Measurements from ENCODE around the gene MAGI2.
"Not testable (repeated sequence)": the region's sequence is repeated elsewhere in the genome, so short reads cannot be mapped to it uniquely, and the experiment has no call there.

Gene MAGI2

DNA sequence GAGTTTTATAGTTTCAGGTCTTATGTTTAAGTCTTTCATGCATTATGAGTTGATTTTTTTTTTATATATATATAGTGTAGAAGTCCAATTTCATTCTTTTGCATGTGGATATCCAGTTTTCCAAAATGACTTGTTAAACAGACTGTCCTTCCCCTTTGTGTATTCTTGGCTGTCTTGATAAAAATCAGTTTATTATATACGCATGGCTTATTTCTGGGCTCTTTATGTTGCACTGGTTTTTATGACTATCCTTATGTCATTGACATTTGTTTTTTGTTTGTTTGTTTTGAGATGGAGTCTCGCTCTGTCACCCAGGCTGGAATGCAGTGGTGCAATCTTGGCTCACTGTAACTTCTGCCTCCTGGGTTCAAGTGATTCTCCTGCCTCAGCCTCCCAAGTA lies 485.9 kb downstream of the MAGI2 start:
- H3K27ac ChIP-seq (ENCODE audit: low read length); H3K9me3 ChIP-seq (ENCODE audit: control insufficient read depth in 2 of 2, low read length in 2 of 2); H3K4me3 ChIP-seq (ENCODE audit: low read length in 2 of 2); H3K4me1 ChIP-seq (ENCODE audit: control insufficient read depth, insufficient read depth, low read length); H3K9ac ChIP-seq (ENCODE audit: low read length in 2 of 2); H3K27me3 ChIP-seq (ENCODE audit: control insufficient read depth in 1 of 2, insufficient read depth in 2 of 2, low read length in 2 of 2); H3K36me3 ChIP-seq (ENCODE audit: control insufficient read depth in 2 of 2, insufficient read depth in 2 of 2, low read length in 2 of 2): not testable (repeated sequence)

DNA sequence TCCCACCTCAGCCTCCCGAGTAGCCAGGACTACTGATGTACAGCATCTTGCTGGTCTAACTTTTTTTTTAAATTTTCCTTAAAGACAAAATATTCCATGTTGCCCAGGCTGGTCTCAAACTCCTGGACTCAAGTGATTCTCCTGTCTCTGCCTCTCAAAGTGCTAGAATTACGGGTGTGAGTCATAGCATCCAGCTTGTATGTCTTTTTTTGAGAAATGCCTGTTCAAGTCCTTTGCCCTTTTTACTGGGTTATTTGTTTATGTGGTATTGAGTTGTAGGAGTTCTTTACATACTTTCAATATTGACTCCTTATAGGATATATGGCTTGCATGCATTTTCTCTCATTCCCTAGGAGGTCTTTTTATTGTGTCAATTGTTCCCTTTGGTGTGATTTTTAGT lies 486.4 kb downstream of the MAGI2 start:
- Histone ChIP-seq H3K27ac (ENCODE audit: low read length) (no peak overlapping the region), H3K36me3 (ENCODE audit: control insufficient read depth in 2 of 2, insufficient read depth in 2 of 2, low read length in 2 of 2) (no peaks in the 10 kb centered on the region), H3K9ac (ENCODE audit: low read length in 2 of 2) (no peak overlapping the region), H3K4me1 (ENCODE audit: control insufficient read depth, insufficient read depth, low read length) (no peaks in the 10 kb centered on the region), H3K4me3 (ENCODE audit: low read length in 2 of 2) (no peak overlapping the region), H3K9me3 (ENCODE audit: control insufficient read depth in 2 of 2, low read length in 2 of 2) (no peaks in the 10 kb centered on the region), H3K27me3 (ENCODE audit: control insufficient read depth in 1 of 2, insufficient read depth in 2 of 2, low read length in 2 of 2) (no peaks in the 10 kb centered on the region)

DNA sequence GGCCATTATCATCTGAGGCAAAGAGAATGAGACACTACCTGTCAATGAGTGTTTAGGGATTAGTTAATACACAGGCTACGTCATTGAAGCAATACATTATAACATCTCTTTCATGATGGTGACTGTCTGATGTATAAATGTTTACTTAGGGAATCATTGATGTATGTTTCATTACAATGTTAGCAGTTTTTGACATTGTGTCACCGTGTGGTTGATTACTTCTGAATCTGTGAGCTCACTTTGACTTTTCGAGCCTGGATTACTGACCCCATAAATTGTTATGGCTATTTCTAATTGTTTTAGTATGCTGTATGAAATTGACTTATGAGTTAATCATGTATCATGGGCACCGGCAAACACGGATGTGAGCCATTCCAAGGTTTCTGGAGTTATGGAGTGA lies 494.0 kb downstream of the MAGI2 start:
- H3K4me1 ChIP-seq (ENCODE audit: control insufficient read depth, insufficient read depth, low read length), result no peaks in the 10 kb centered on the region
- no peak overlapping the region for H3K4me3 ChIP-seq (ENCODE audit: low read length in 2 of 2)
- H3K9me3 ChIP-seq (ENCODE audit: control insufficient read depth in 2 of 2, low read length in 2 of 2), result no peaks in the 10 kb centered on the region
- H3K27me3 ChIP-seq (ENCODE audit: control insufficient read depth in 1 of 2, insufficient read depth in 2 of 2, low read length in 2 of 2), result no peaks in the 10 kb centered on the region
- no peak overlapping the region for H3K9ac ChIP-seq (ENCODE audit: low read length in 2 of 2)
- H3K27ac ChIP-seq (ENCODE audit: low read length), result no peak overlapping the region
- H3K36me3 ChIP-seq (ENCODE audit: control insufficient read depth in 2 of 2, insufficient read depth in 2 of 2, low read length in 2 of 2), result no peaks in the 10 kb centered on the region

DNA sequence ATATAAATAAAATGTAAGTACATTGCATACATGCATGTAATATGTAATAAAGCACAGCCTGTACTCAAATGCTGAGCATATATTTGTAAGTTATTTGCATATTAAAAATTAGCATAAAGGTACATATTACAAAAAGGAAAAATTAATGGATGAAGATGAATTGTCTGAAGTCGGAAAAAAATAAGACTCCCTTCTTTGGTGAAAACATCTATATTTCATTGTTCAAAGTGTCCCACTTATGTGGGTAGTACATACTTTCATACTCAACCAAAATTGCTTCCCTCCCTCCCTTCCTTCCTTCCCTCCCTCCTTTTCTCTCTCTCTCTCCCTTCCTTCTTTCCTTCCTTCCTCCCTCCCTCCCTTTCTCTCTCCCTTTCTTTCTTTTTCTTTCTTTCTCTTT lies 498.1 kb downstream of the MAGI2 start:
- Histone ChIP-seq H3K9ac (ENCODE audit: low read length in 2 of 2) (no peak overlapping the region), H3K4me1 (ENCODE audit: control insufficient read depth, insufficient read depth, low read length) (no peaks in the 10 kb centered on the region), H3K4me3 (ENCODE audit: low read length in 2 of 2) (no peak overlapping the region), H3K9me3 (ENCODE audit: control insufficient read depth in 2 of 2, low read length in 2 of 2) (no peaks in the 10 kb centered on the region), H3K36me3 (ENCODE audit: control insufficient read depth in 2 of 2, insufficient read depth in 2 of 2, low read length in 2 of 2) (no peaks in the 10 kb centered on the region), H3K27me3 (ENCODE audit: control insufficient read depth in 1 of 2, insufficient read depth in 2 of 2, low read length in 2 of 2) (no peaks in the 10 kb centered on the region), H3K27ac (ENCODE audit: low read length) (no peak overlapping the region)

DNA sequence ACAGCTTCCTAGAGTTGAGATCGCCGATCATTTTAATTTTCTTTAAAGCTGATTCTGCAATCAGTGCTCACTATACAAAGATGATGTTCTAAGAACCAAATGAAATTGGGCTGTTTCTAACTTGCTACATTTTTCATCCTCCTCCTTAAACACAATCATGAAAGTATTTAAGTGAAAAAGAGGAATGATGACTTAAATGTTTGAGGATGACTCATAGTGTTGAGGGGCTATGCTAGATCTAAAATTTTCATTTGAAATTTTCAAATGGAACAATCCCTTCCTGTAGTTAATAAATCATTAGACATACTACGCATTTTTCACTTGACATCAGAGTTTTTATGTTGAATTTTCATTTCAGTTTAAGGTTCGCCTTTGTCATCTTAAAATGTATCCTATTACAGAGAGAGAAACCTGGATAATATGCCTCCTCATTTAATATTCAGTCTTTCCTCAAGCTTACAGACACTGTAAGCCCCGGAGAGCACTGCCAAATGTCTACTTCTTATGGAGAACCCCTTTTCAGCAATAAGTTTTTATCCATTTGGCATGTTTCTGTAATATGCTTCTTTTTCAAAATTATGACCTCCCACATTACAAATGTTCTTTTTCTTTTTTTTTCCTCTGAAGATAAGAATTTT lies 499.6 kb downstream of the MAGI2 start:
- Histone ChIP-seq H3K27ac (ENCODE audit: low read length) (no peak overlapping the region), H3K27me3 (ENCODE audit: control insufficient read depth in 1 of 2, insufficient read depth in 2 of 2, low read length in 2 of 2) (no peaks in the 10 kb centered on the region), H3K4me3 (ENCODE audit: low read length in 2 of 2) (no peak overlapping the region), H3K36me3 (ENCODE audit: control insufficient read depth in 2 of 2, insufficient read depth in 2 of 2, low read length in 2 of 2) (no peaks in the 10 kb centered on the region), H3K4me1 (ENCODE audit: control insufficient read depth, insufficient read depth, low read length) (no peaks in the 10 kb centered on the region), H3K9me3 (ENCODE audit: control insufficient read depth in 2 of 2, low read length in 2 of 2) (no peaks in the 10 kb centered on the region), H3K9ac (ENCODE audit: low read length in 2 of 2) (no peak overlapping the region)

DNA sequence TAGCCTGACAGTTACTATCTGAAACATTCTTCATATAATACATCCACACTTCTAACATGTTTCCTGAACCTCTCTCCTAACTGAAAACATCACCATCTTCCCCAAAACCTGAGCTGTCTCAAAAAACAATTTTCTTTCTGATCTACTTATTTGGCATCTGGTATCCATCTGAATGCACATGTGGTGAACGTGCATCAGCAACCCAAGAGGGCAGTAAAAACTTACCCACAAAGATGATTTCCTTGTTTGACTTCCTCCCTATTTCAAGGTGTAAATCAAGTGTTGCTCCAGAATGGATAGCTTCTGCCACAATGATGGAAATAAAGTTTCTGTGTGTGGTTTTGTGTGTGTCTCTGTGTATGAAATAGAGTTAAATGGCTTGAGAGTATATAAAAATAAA lies 500.4 kb downstream of the MAGI2 start:
- H3K27me3 ChIP-seq (ENCODE audit: control insufficient read depth in 1 of 2, insufficient read depth in 2 of 2, low read length in 2 of 2), result no peaks in the 10 kb centered on the region
- H3K9me3 ChIP-seq (ENCODE audit: control insufficient read depth in 2 of 2, low read length in 2 of 2), result no peaks in the 10 kb centered on the region

DNA sequence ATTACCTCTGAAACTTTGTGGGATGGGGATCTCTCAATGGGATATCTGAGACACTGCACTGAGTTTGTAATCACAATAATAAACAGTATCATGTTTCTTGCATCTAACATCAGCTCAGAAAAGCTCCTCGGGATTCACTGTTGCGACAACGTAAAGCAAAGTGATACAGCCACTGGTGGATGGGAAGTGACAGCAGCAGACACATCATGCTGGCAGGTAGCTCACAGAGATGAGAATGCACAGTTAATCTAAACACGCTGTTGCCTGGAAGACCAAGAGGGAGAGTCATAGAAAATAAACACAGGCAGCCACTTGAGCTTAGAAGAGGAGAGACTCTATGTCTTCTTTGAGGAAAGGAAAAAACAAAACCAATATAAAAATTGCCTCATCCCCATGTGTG lies 513.8 kb downstream of the MAGI2 start:
- Histone ChIP-seq H3K9me3 (ENCODE audit: control insufficient read depth in 2 of 2, low read length in 2 of 2) (no peaks in the 10 kb centered on the region), H3K4me3 (ENCODE audit: low read length in 2 of 2) (no peak overlapping the region), H3K27ac (ENCODE audit: low read length) (no peak overlapping the region), H3K36me3 (ENCODE audit: control insufficient read depth in 2 of 2, insufficient read depth in 2 of 2, low read length in 2 of 2) (no peaks in the 10 kb centered on the region), H3K27me3 (ENCODE audit: control insufficient read depth in 1 of 2, insufficient read depth in 2 of 2, low read length in 2 of 2) (no peaks in the 10 kb centered on the region), H3K4me1 (ENCODE audit: control insufficient read depth, insufficient read depth, low read length) (no peaks in the 10 kb centered on the region), H3K9ac (ENCODE audit: low read length in 2 of 2) (no peak overlapping the region)

More for the DNA sequence above, 500.4 kb downstream of the MAGI2 start:
- Histone ChIP-seq H3K27ac (ENCODE audit: low read length) (no peak overlapping the region), H3K4me3 (ENCODE audit: low read length in 2 of 2) (no peak overlapping the region), H3K36me3 (ENCODE audit: control insufficient read depth in 2 of 2, insufficient read depth in 2 of 2, low read length in 2 of 2) (no peaks in the 10 kb centered on the region), H3K4me1 (ENCODE audit: control insufficient read depth, insufficient read depth, low read length) (no peaks in the 10 kb centered on the region), H3K9ac (ENCODE audit: low read length in 2 of 2) (no peak overlapping the region)

DNA sequence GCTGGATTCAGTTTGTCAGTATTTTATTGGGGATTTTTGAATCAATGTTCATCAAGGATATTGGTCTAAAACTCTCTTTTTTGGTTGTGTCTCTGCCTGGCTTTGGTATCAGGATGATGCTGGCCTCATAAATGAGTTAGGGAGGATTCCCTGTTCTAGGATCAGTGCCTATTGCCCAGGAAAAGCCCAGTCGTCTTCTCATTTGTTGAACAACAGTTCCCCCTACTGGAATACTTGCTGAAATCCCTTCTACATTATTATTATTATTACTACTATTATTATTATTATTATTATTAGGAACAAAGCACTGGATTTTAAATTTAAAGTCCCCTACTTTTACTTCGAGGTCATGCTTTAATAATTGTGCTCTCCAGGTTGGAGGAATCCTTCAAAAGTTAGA lies 528.9 kb downstream of the MAGI2 start:
- Histone ChIP-seq H3K4me1 (ENCODE audit: control insufficient read depth, insufficient read depth, low read length) (no peaks in the 10 kb centered on the region), H3K27me3 (ENCODE audit: control insufficient read depth in 1 of 2, insufficient read depth in 2 of 2, low read length in 2 of 2) (no peaks in the 10 kb centered on the region), H3K9me3 (ENCODE audit: control insufficient read depth in 2 of 2, low read length in 2 of 2) (no peaks in the 10 kb centered on the region), H3K27ac (ENCODE audit: low read length) (no peak overlapping the region), H3K36me3 (ENCODE audit: control insufficient read depth in 2 of 2, insufficient read depth in 2 of 2, low read length in 2 of 2) (no peaks in the 10 kb centered on the region), H3K4me3 (ENCODE audit: low read length in 2 of 2) (no peak overlapping the region), H3K9ac (ENCODE audit: low read length in 2 of 2) (no peak overlapping the region)

DNA sequence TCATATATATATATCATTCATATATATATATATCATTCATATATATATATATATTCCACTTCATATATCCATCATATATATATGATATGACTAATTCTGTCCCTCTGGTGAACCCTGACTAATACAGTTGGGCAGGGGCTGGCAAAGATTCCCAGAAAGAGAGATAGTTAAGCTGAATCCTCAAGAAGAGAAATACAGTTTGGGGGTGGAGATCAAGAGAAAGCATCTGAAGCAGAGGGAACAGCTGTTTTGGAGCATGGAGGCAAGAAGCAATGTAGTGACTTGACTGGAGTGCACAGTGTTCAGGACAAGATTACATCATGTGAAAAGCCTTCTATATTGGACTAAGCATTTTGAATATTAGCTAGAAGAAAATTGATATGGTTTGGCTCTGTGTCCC lies 540.7 kb downstream of the MAGI2 start:
- H3K9ac ChIP-seq (ENCODE audit: low read length in 2 of 2), result no peak overlapping the region

DNA sequence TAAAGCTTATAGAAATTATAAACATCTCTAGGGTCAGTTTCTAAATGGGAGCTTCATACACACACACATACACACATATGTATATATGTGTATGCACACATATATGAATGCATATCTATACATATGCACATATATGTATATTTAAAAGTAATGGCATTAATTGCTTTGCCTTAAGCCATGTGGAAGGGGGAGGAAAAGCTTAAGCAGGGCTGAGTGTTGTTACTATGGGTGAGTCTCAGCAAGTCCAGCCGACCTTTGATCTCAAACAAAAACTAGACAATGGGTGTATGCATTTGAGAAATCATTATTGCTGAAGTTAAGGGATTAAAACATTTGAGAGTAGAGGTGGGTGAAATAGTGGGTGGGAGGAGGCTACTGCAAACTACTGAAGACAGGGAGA lies 546.7 kb downstream of the MAGI2 start:
- Histone ChIP-seq H3K4me1 (ENCODE audit: control insufficient read depth, insufficient read depth, low read length) (no peaks in the 10 kb centered on the region), H3K36me3 (ENCODE audit: control insufficient read depth in 2 of 2, insufficient read depth in 2 of 2, low read length in 2 of 2) (no peaks in the 10 kb centered on the region), H3K27me3 (ENCODE audit: control insufficient read depth in 1 of 2, insufficient read depth in 2 of 2, low read length in 2 of 2) (no peaks in the 10 kb centered on the region), H3K9ac (ENCODE audit: low read length in 2 of 2) (no peak overlapping the region), H3K4me3 (ENCODE audit: low read length in 2 of 2) (no peak overlapping the region), H3K27ac (ENCODE audit: low read length) (no peak overlapping the region), H3K9me3 (ENCODE audit: control insufficient read depth in 2 of 2, low read length in 2 of 2) (no peaks in the 10 kb centered on the region)

More for the DNA sequence above, 540.7 kb downstream of the MAGI2 start:
- no peaks in the 10 kb centered on the region for H3K36me3 ChIP-seq (ENCODE audit: control insufficient read depth in 2 of 2, insufficient read depth in 2 of 2, low read length in 2 of 2)
- H3K27ac ChIP-seq (ENCODE audit: low read length), result no peak overlapping the region
- H3K4me1 ChIP-seq (ENCODE audit: control insufficient read depth, insufficient read depth, low read length), result no peaks in the 10 kb centered on the region
- no peaks in the 10 kb centered on the region for H3K9me3 ChIP-seq (ENCODE audit: control insufficient read depth in 2 of 2, low read length in 2 of 2)
- no peaks in the 10 kb centered on the region for H3K27me3 ChIP-seq (ENCODE audit: control insufficient read depth in 1 of 2, insufficient read depth in 2 of 2, low read length in 2 of 2)
- no peak overlapping the region for H3K4me3 ChIP-seq (ENCODE audit: low read length in 2 of 2)

DNA sequence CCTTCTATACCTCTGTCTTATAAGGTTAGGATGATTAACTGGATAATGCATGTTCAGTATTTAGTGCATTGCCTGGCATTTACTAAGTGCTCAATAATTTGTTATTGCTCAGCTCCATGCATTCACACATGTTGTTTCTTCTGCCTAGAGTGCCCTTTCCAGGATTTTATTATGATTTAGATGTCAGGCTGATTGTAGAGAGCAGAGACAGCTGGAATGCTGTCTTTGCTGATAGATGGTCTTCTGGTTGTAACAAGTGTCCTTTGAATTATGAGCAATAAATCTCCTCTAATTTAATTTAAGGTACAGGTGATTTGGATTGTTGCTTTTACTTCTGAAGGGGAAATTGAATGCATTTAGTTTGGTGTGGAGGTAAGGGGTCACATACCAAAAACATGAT lies 548.0 kb downstream of the MAGI2 start:
- Histone ChIP-seq H3K27ac (ENCODE audit: low read length) (no peak overlapping the region), H3K27me3 (ENCODE audit: control insufficient read depth in 1 of 2, insufficient read depth in 2 of 2, low read length in 2 of 2) (no peaks in the 10 kb centered on the region), H3K4me3 (ENCODE audit: low read length in 2 of 2) (no peak overlapping the region), H3K9ac (ENCODE audit: low read length in 2 of 2) (no peak overlapping the region), H3K4me1 (ENCODE audit: control insufficient read depth, insufficient read depth, low read length) (no peaks in the 10 kb centered on the region), H3K9me3 (ENCODE audit: control insufficient read depth in 2 of 2, low read length in 2 of 2) (no peaks in the 10 kb centered on the region), H3K36me3 (ENCODE audit: control insufficient read depth in 2 of 2, insufficient read depth in 2 of 2, low read length in 2 of 2) (no peaks in the 10 kb centered on the region)
